Measurements from ENCODE around the gene DEK.
"Not testable (repeated sequence)": the region's sequence is repeated elsewhere in the genome, so short reads cannot be mapped to it uniquely, and the experiment has no call there.

The DEK gene

GRCh38 chr6:18264219-18264922, at the start of gene DEK:
Gene DEK, minus strand, starts transcription at chr6:18264530. Its CDS starts 543 bp downstream, at chr6:18263987.
- no peak for FAIRE-seq
- peak; percentile 55 for DNase-seq (ENCODE audit: insufficient read length, low spot score)

- FAIRE-seq, result no peak
Observed at GRCh38 chr6:18312368-18312767, 48.0 kb upstream of the DEK start.

GRCh38 chr6:18310010-18310409, 45.7 kb upstream of the DEK start:
- not testable (repeated sequence) for FAIRE-seq; DNase-seq (ENCODE audit: insufficient read length, low spot score)

More at GRCh38 chr6:18312368-18312767, 48.0 kb upstream of the DEK start:
- no peak for DNase-seq (ENCODE audit: insufficient read length, low spot score)

- no peak for FAIRE-seq
- no peak for DNase-seq (ENCODE audit: insufficient read length, low spot score)
Observed at GRCh38 chr6:18309046-18309445, 44.7 kb upstream of the DEK start.

GRCh38 chr6:18308070-18308735, 43.9 kb upstream of the DEK start:
- DNase-seq (ENCODE audit: insufficient read length, low spot score), result no peak
- no peak for FAIRE-seq

- no peak for DNase-seq (ENCODE audit: insufficient read length, low spot score)
Observed at GRCh38 chr6:18306977-18307376, 42.6 kb upstream of the DEK start.

GRCh38 chr6:18302561-18303439, 38.5 kb upstream of the DEK start:
- FAIRE-seq, result no peak
- no peak for DNase-seq (ENCODE audit: insufficient read length, low spot score)

More at GRCh38 chr6:18306977-18307376, 42.6 kb upstream of the DEK start:
- no peak for FAIRE-seq

- DNase-seq (ENCODE audit: insufficient read length, low spot score) (no peak), FAIRE-seq (no peak)
Observed at GRCh38 chr6:18293076-18293904, 29.0 kb upstream of the DEK start.

- DNase-seq (ENCODE audit: insufficient read length, low spot score) (no peak), FAIRE-seq (no peak)
Observed at GRCh38 chr6:18289283-18289682, 25.0 kb upstream of the DEK start.

GRCh38 chr6:18284261-18284660, 19.9 kb upstream of the DEK start:
- FAIRE-seq, result no peak
- DNase-seq (ENCODE audit: insufficient read length, low spot score), result no peak

- DNase-seq (ENCODE audit: insufficient read length, low spot score) (no peak), FAIRE-seq (no peak)
Observed at GRCh38 chr6:18281564-18281963, 17.2 kb upstream of the DEK start.

GRCh38 chr6:18280084-18280483, 15.8 kb upstream of the DEK start:
- no peak for FAIRE-seq
- no peak for DNase-seq (ENCODE audit: insufficient read length, low spot score)

- DNase-seq (ENCODE audit: insufficient read length, low spot score) (no peak), FAIRE-seq (no peak)
Observed at GRCh38 chr6:18279422-18279821, 15.1 kb upstream of the DEK start.

GRCh38 chr6:18277237-18278006, 13.1 kb upstream of the DEK start:
- DNase-seq (ENCODE audit: insufficient read length, low spot score) (no peak), FAIRE-seq (no peak)

GRCh38 chr6:18276610-18277236, 12.4 kb upstream of the DEK start:
- DNase-seq (ENCODE audit: insufficient read length, low spot score), result no peak
- no peak for FAIRE-seq

- DNase-seq (ENCODE audit: insufficient read length, low spot score) (no peak), FAIRE-seq (no peak)
Observed at GRCh38 chr6:18270216-18270615, 5.9 kb upstream of the DEK start.

GRCh38 chr6:18269717-18270116, 5.4 kb upstream of the DEK start:
- DNase-seq (ENCODE audit: insufficient read length, low spot score) (no peak), FAIRE-seq (no peak)

GRCh38 chr6:18269253-18269652, 4.9 kb upstream of the DEK start:
- DNase-seq (ENCODE audit: insufficient read length, low spot score) (no peak), FAIRE-seq (no peak)

GRCh38 chr6:18268066-18268465, 3.7 kb upstream of the DEK start:
- no peak for FAIRE-seq
- no peak for DNase-seq (ENCODE audit: insufficient read length, low spot score)

Data from GM19239 (cell line).